Colonic mucosa (tissue), 4 donors: ENCODE results near the gene CLDN7. TPM values are rescaled to one million over a fixed set of nuclear protein-coding genes. Genes with fewer than 3 reads are reported as not detected.

Experiments used
- DNase-seq: peaks from one replicate; pipeline ENCODE4 v3.0.0-alpha.2; 2020
- H3K27ac ChIP-seq: fragments of 200-600 bp; one replicate; pipeline ENCODE4 v1.8.0; 2021
- H3K27me3 ChIP-seq: fragments of 200-600 bp; one replicate; pipeline ENCODE4 v1.8.0; 2021
- H3K36me3 ChIP-seq: fragments of 200-600 bp; one replicate; pipeline ENCODE4 v1.8.0; 2021
- H3K4me1 ChIP-seq: fragments of 200-600 bp; one replicate; pipeline ENCODE4 v1.8.0; 2021; ENCODE audit warnings: mild to moderate bottlenecking
- H3K4me3 ChIP-seq: fragments of 200-600 bp; one replicate; pipeline ENCODE4 v1.8.0; 2021
- H3K9ac ChIP-seq, 2 donors: one replicate each; pipeline ENCODE4 v1.7.0; 2013; ENCODE audit warnings: control low read depth in 2 of 2, low read depth in 2 of 2, low read length in 2 of 2
- H3K9me3 ChIP-seq: fragments of 200-600 bp; one replicate; pipeline ENCODE4 v1.8.0; 2021
- intact Hi-C: fragments of 100-400 bp; cut with DNase I; formaldehyde crosslinking; loops from one replicate; pipeline ENCODE4 v1.14.1; 2022
- microRNA-seq: library from miRNA; unstranded; fragments of <30 nt; microRNA quantifications from one replicate; pipeline ENCODE4, GENCODE V29; 2019
- total RNA-seq, 2 donors: library from RNA; stranded (reverse); fragmentation: NEBNext Ultra II Directional in 1 of 2; extraction: Animal tissue kit (Norgen Biotek cat#: 25700) in 1 of 2; gene quantifications; one replicate each; pipeline ENCODE4 v1.2.1, GENCODE V29; 2021
- TF ChIP-seq, protein P1 (sequence below): fragments of 200-600 bp; IDR thresholded peaks from one replicate; pipeline ENCODE4 v1.8.0; 2022; ENCODE audit warnings: antibody characterized with exemption, mild to moderate bottlenecking
- donor health status: healthy.
- donor health status: DM: no; HTN: no; CAD: no.
- donor health status: DM: no; HTN: no; CAD: no.

CLDN7 gene
- total RNA-seq, 2 donors from 2014 or later, result 798 to 919 TPM

DNA sequence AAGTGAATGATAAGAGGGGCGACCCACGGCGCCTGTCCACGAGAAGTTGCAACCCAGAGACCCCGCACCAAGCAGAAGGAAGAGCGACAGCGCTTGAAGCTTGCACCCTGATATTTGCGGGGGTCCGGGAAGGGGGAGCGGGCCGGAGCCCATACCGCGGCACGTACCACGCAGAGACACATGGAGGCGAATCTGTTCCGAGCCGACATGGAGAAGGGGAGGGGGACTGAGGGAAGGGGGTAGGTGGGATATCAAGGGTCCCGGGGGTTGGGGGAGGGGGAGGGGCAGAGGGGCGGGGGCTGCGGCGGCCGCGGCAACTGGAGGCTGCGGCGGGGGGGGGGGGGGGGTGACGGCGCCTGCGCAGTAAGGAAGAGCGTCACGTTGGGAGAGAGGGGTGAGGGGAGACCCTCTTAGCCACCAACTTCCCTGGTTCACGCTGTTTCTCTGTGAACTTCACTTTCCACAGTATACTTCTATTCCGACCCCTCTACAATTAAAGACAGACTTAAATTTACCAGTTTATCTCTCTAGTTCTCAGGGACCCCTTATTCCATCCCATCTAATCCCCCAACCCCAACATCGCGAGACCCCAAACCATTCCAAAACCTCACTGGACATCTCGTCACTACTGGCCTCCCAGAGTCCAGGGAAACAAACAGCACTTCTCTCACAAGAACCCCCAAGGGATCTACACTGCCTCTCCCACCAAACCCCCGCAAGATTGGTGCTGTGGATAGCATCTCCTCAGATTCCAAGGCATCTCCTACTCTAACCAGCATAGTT lies 50.6 kb downstream of the CLDN7 start:
- Histone ChIP-seq H3K27me3 (no peaks in the 10 kb centered on the region), H3K4me1 (no peaks in the 10 kb centered on the region), H3K9ac (no peak overlapping the region), H3K27ac (no peak overlapping the region), H3K36me3 (no peaks in the 10 kb centered on the region), H3K4me3 (no peak overlapping the region), H3K9me3 (no peaks in the 10 kb centered on the region)
- no peak for DNase-seq
- intact Hi-C loops, result no loop called here
- TF ChIP-seq, protein P1, sequence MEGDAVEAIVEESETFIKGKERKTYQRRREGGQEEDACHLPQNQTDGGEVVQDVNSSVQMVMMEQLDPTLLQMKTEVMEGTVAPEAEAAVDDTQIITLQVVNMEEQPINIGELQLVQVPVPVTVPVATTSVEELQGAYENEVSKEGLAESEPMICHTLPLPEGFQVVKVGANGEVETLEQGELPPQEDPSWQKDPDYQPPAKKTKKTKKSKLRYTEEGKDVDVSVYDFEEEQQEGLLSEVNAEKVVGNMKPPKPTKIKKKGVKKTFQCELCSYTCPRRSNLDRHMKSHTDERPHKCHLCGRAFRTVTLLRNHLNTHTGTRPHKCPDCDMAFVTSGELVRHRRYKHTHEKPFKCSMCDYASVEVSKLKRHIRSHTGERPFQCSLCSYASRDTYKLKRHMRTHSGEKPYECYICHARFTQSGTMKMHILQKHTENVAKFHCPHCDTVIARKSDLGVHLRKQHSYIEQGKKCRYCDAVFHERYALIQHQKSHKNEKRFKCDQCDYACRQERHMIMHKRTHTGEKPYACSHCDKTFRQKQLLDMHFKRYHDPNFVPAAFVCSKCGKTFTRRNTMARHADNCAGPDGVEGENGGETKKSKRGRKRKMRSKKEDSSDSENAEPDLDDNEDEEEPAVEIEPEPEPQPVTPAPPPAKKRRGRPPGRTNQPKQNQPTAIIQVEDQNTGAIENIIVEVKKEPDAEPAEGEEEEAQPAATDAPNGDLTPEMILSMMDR, result no peak

Small RNAs within 50 kb of the gene (microRNA-seq; reads per million reads assigned to microRNA genes)
- 1,490 reads per million, percentile 83 among the genes with 10 or more reads in this experiment for gene MIR324

Other genes starting within 250 kb of the CLDN7 start
- 100 to 1,000 TPM; 190 to 204 TPM for gene RNASEK, start 249.9 kb downstream of the CLDN7 start, total RNA-seq
- 1 to 10 TPM in 1 of 2 donors, under 1 TPM in 1; 0.89 to 7.3 TPM for gene BCL6B, start 239.4 kb downstream of the CLDN7 start, total RNA-seq
- 10 to 100 TPM; 11.0 to 13.9 TPM for gene SLC16A13, start 226.5 kb downstream of the CLDN7 start, total RNA-seq
- gene SLC16A11, start 218.4 kb downstream of the CLDN7 start, total RNA-seq, result under 1 TPM; 0.22 to 0.40 TPM
- gene CLEC10A, start 182.2 kb downstream of the CLDN7 start, total RNA-seq, result 1 to 10 TPM in 1 of 2 donors, under 1 TPM in 1; 0.96 to 9.7 TPM
- gene ASGR2, start 147.7 kb downstream of the CLDN7 start, total RNA-seq, result under 1 TPM; 0.45 to 0.49 TPM
- gene ASGR1, start 83.1 kb downstream of the CLDN7 start, total RNA-seq, result 1 to 10 TPM in 1 of 2 donors, under 1 TPM in 1; 0.47 to 1.1 TPM
- gene DLG4, start 42.6 kb downstream of the CLDN7 start, total RNA-seq, result 1 to 10 TPM; 4.8 to 5.6 TPM
- gene ACADVL, start 42.5 kb downstream of the CLDN7 start, total RNA-seq, result 100 to 1,000 TPM; 606 to 859 TPM
- gene DVL2, start 28.0 kb downstream of the CLDN7 start, total RNA-seq, result 10 to 100 TPM; 32.4 to 42.4 TPM
- gene PHF23, start 23.0 kb downstream of the CLDN7 start, total RNA-seq, result 10 to 100 TPM; 29.8 to 38.6 TPM
- 100 to 1,000 TPM; 378 to 513 TPM for gene GABARAP, start 20.0 kb downstream of the CLDN7 start, total RNA-seq
- 100 to 1,000 TPM; 124 to 145 TPM for gene CTDNEP1, start 10.7 kb downstream of the CLDN7 start, total RNA-seq
- gene ELP5, start 10.3 kb downstream of the CLDN7 start, total RNA-seq, result 10 to 100 TPM; 34.4 to 77.9 TPM
- gene SLC2A4, start 19.2 kb upstream of the CLDN7 start, total RNA-seq, result 1 to 10 TPM; 1.9 to 5.7 TPM
- gene YBX2, start 32.2 kb upstream of the CLDN7 start, total RNA-seq, result 10 to 100 TPM; 22.1 to 40.4 TPM
- 100 to 1,000 TPM; 367 to 917 TPM for gene EIF5A, start 45.1 kb upstream of the CLDN7 start, total RNA-seq
- 10 to 100 TPM; 53.8 to 85.7 TPM for gene GPS2, start 52.9 kb upstream of the CLDN7 start, total RNA-seq
- 10 to 100 TPM; 30.2 to 55.8 TPM for gene NEURL4, start 66.9 kb upstream of the CLDN7 start, total RNA-seq
- 10 to 100 TPM in 1 of 2 donors, 1 to 10 TPM in 1; 7.4 to 12.1 TPM for gene ACAP1, start 74.1 kb upstream of the CLDN7 start, total RNA-seq
- gene KCTD11, start 89.7 kb upstream of the CLDN7 start, total RNA-seq, result 10 to 100 TPM in 1 of 2 donors, 1 to 10 TPM in 1; 5.6 to 12.6 TPM
- not detected for gene TMEM95, start 92.7 kb upstream of the CLDN7 start, total RNA-seq
- gene TNK1, start 118.6 kb upstream of the CLDN7 start, total RNA-seq, result 10 to 100 TPM; 18.0 to 22.6 TPM
- 10 to 100 TPM; 11.0 to 12.0 TPM for gene PLSCR3, start 132.0 kb upstream of the CLDN7 start, total RNA-seq
- gene TMEM256, start 141.6 kb upstream of the CLDN7 start, total RNA-seq, result 100 to 1,000 TPM in 1 of 2 donors, 10 to 100 TPM in 1; 88.2 to 101 TPM
- gene NLGN2, start 145.4 kb upstream of the CLDN7 start, total RNA-seq, result 1 to 10 TPM; 2.5 to 5.0 TPM
- not detected for gene SPEM1, start 157.8 kb upstream of the CLDN7 start, total RNA-seq
- not detected for gene SPEM2, start 163.1 kb upstream of the CLDN7 start, total RNA-seq
- gene SPEM3, start 166.4 kb upstream of the CLDN7 start, total RNA-seq, result not detected
- gene TMEM102, start 173.0 kb upstream of the CLDN7 start, total RNA-seq, result 10 to 100 TPM; 20.4 to 20.6 TPM
- 1 to 10 TPM; 1.2 to 1.6 TPM for gene FGF11, start 177.0 kb upstream of the CLDN7 start, total RNA-seq
- gene CHRNB1, start 182.6 kb upstream of the CLDN7 start, total RNA-seq, result 1 to 10 TPM; 4.3 to 6.1 TPM
- 10 to 100 TPM; 12.9 to 26.7 TPM for gene ZBTB4, start 217.2 kb upstream of the CLDN7 start, total RNA-seq
- not detected for gene SLC35G6, start 219.0 kb upstream of the CLDN7 start, total RNA-seq
- gene POLR2A, start 221.9 kb upstream of the CLDN7 start, total RNA-seq, result 100 to 1,000 TPM in 1 of 2 donors, 10 to 100 TPM in 1; 73.5 to 137 TPM